PC-9 (cell line): ENCODE results near the gene BRPF3. TPM values are rescaled to one million over a fixed set of nuclear protein-coding genes. Genes with fewer than 3 reads are reported as not detected.
"Not testable (repeated sequence)": the region's sequence is repeated elsewhere in the genome, so short reads cannot be mapped to it uniquely, and the experiment has no call there.

ENCODE experiments used
- BruUV-seq: library from RNA; stranded (reverse); fragments of 400-500 nt; replicated peaks from 2 replicates; lab custom pipeline; 2021; lab: Mats Ljungman, UMichigan
- CTCF ChIA-PET: fragments of 300-600 bp; sonication (Branson Sonifier 250); formaldehyde crosslinking; loops from one replicate; lab custom pipeline; 2022; ENCODE audit warnings: antibody characterized with exemption; lab: Charles Lee
- POLR2A ChIA-PET: fragments of 300-600 bp; sonication (Branson Sonifier 250); formaldehyde crosslinking; loops from one replicate; lab custom pipeline; 2022; ENCODE audit warnings: antibody characterized with exemption; ENCODE audit not compliant: unreplicated experiment; lab: Charles Lee
- DNase-seq, 2 experiments: peaks; one replicate each; pipeline versions ENCODE4 v3.0.0 to v3.0.0-alpha.2; 2015 to 2022; ENCODE audit warnings: mixed read lengths in 1 of 2
- H2AFZ ChIP-seq: fragments of 200-600 bp; sonication (generic); 2 replicates; pipeline ENCODE4 v1.8.1; 2017; ENCODE audit warnings: antibody characterized with exemption
- H3F3A ChIP-seq: fragments of 200-600 bp; sonication (generic); 2 replicates; pipeline ENCODE4 v1.8.1; 2017; ENCODE audit warnings: antibody characterized with exemption, mild to moderate bottlenecking, low read depth; ENCODE audit not compliant: insufficient read depth
- H3K27ac ChIP-seq: fragments of 200-600 bp; sonication (generic); 2 replicates; pipeline ENCODE4 v1.6.1; 2016; ENCODE audit warnings: mixed run types
- H3K27me3 ChIP-seq: fragments of 200-600 bp; sonication (generic); 2 replicates; pipeline ENCODE4 v1.6.1; 2016; ENCODE audit warnings: low read depth, mixed run types; ENCODE audit not compliant: insufficient read depth
- H3K36me3 ChIP-seq: fragments of 200-600 bp; sonication (generic); 2 replicates; pipeline ENCODE4 v1.6.1; 2016; ENCODE audit warnings: low read depth, mixed run types
- H3K4me1 ChIP-seq: fragments of 200-600 bp; sonication (generic); replicated peaks from 2 replicates; pipeline ENCODE4 v1.6.1; 2016; ENCODE audit warnings: mixed run types; ENCODE audit not compliant: insufficient read depth
- H3K4me2 ChIP-seq: fragments of 200-600 bp; sonication (generic); 2 replicates; pipeline ENCODE4 v1.6.1; 2017; ENCODE audit warnings: mixed run types
- H3K4me3 ChIP-seq: fragments of 200-600 bp; sonication (generic); 2 replicates; pipeline ENCODE4 v1.6.1; 2016; ENCODE audit warnings: mixed run types
- H3K79me2 ChIP-seq: fragments of 200-600 bp; sonication (generic); 2 replicates; pipeline ENCODE4 v1.6.1; 2017; ENCODE audit warnings: low read depth, mixed run types
- H3K9me2 ChIP-seq: fragments of 200-600 bp; sonication (generic); 2 replicates; pipeline ENCODE4 v1.8.1; 2017; ENCODE audit warnings: mild to moderate bottlenecking; ENCODE audit not compliant: insufficient read depth
- H3K9me3 ChIP-seq: fragments of 200-600 bp; sonication (generic); 2 replicates; pipeline ENCODE4 v1.8.1; 2016; ENCODE audit warnings: low read depth; ENCODE audit not compliant: insufficient read depth
- H4K20me1 ChIP-seq: fragments of 200-600 bp; sonication (generic); 2 replicates; pipeline ENCODE4 v1.8.1; 2017; ENCODE audit not compliant: insufficient read depth
- CTCF ChIP-seq: fragments of 200-600 bp; sonication (generic); conservative IDR thresholded peaks from 2 replicates; pipeline ENCODE4 v1.6.1; 2017; ENCODE audit warnings: mixed run types, antibody characterized with exemption, mild to moderate bottlenecking, moderate library complexity
- EZH2 ChIP-seq: fragments of 200-600 bp; sonication (generic); IDR thresholded peaks from 2 replicates; pipeline ENCODE4 v1.8.0; 2017; ENCODE audit warnings: antibody characterized with exemption, low read depth
- intact Hi-C: fragments of 100-400 bp; cut with micrococcal nuclease; formaldehyde crosslinking; loops from one replicate; pipeline ENCODE4 v1.10.0; 2022; ENCODE audit not compliant: unreplicated experiment
- total RNA-seq: library from RNA; stranded (reverse); gene quantifications from 2 replicates; pipeline ENCODE4 v1.2.3, GENCODE V29; 2021

Gene BRPF3
- total RNA-seq, 1 experiment from 2014 or later = 32.3 TPM

- TF ChIP-seq EZH2 (no peak), CTCF (no peak)
- Histone ChIP-seq H3K79me2 (no peaks in the 10 kb centered on the region), H3K4me2 (no peak overlapping the region), H2AFZ (no peak overlapping the region), H4K20me1 (no peaks in the 10 kb centered on the region), H3K36me3 (peaks cover 24% of the 10 kb centered on the region), H3K9me2 (no peaks in the 10 kb centered on the region), H3F3A (no peaks in the 10 kb centered on the region), H3K4me3 (no peak overlapping the region), H3K9me3 (no peaks in the 10 kb centered on the region), H3K4me1 (no peaks in the 10 kb centered on the region), H3K27ac (no peak overlapping the region), H3K27me3 (no peaks in the 10 kb centered on the region)
- DNase-seq = no peak
- POLR2A ChIA-PET = no interaction called here
- intact Hi-C loops = no loop called here
- CTCF ChIA-PET = no interaction called here
- BruUV-seq = no TSS peak
Measured at GRCh38 chr6:36217188-36217587, 20.6 kb downstream of the BRPF3 start.

- no TSS peak for BruUV-seq
- H4K20me1 ChIP-seq = no peaks in the 10 kb centered on the region
- TF ChIP-seq EZH2 = no peak
- TF ChIP-seq CTCF = no peak
- no peaks in the 10 kb centered on the region for H3K9me3 ChIP-seq
- H3F3A ChIP-seq = no peaks in the 10 kb centered on the region
- H3K4me1 ChIP-seq = peaks cover 5% of the 10 kb centered on the region
- peaks cover 28% of the 10 kb centered on the region for H3K36me3 ChIP-seq
- no peaks in the 10 kb centered on the region for H3K27me3 ChIP-seq
- POLR2A ChIA-PET = no interaction called here
- intact Hi-C loops = no loop called here
- DNase-seq = no peak
- H3K4me2 ChIP-seq = no peak overlapping the region
- H2AFZ ChIP-seq = no peak overlapping the region
- no peak overlapping the region for H3K27ac ChIP-seq
- no peaks in the 10 kb centered on the region for H3K9me2 ChIP-seq
- CTCF ChIA-PET = no interaction called here
- H3K79me2 ChIP-seq = no peaks in the 10 kb centered on the region
- H3K4me3 ChIP-seq = no peak overlapping the region
Measured at GRCh38 chr6:36217946-36218345, 21.4 kb downstream of the BRPF3 start.

GRCh38 chr6:36218516-36218915 is 22.0 kb downstream of the BRPF3 start:
- BruUV-seq, H3K79me2 ChIP-seq, H4K20me1 ChIP-seq, H3K27me3 ChIP-seq, H3K4me2 ChIP-seq, DNase-seq, H3K9me3 ChIP-seq, POLR2A ChIA-PET, H3K9me2 ChIP-seq, H3F3A ChIP-seq, CTCF ChIA-PET, H3K27ac ChIP-seq, H2AFZ ChIP-seq, intact Hi-C loops, H3K4me3 ChIP-seq: not testable (repeated sequence)
- H3K36me3 ChIP-seq = peaks cover 31% of the 10 kb centered on the region
- H3K4me1 ChIP-seq = peaks cover 11% of the 10 kb centered on the region

DNA sequence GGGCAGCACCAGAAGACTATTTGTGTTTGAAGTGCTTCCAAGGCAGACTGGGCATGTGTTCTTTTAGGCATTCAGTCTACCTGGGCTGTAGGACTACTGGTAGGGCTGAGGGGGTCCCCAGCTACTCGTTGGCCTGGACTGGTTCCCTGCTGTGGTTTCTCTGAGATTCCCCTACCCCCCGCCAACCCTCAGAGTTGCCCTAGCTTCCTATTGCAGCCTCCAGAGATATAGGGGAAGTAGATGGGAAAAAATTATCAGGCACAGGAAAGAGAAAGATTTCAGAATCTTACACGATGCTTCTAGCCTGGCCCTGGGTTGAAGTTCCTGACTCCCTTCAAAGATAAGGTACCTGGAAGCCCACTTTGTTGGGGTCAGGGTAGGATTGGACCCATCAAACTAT is 22.5 kb downstream of the BRPF3 start:
- no TSS peak for BruUV-seq
- Histone ChIP-seq H3K79me2 (0 out of 2 replicates have a peak, but pooled peaks cover 7% of the 10 kb centered on the region), H3K4me2 (no peak overlapping the region), H3F3A (peaks cover 8% of the 10 kb centered on the region; the same call in 1 of the 2 replicates), H3K27me3 (no peaks in the 10 kb centered on the region), H3K4me3 (no peak overlapping the region), H4K20me1 (peaks cover 3% of the 10 kb centered on the region; the same call in 1 of the 2 replicates), H3K9me2 (no peaks in the 10 kb centered on the region), H3K4me1 (peaks cover 16% of the 10 kb centered on the region), H2AFZ (no peak overlapping the region), H3K27ac (no peak overlapping the region), H3K36me3 (peaks cover 34% of the 10 kb centered on the region), H3K9me3 (0 out of 2 replicates have a peak, but pooled peaks cover 4% of the 10 kb centered on the region)
- intact Hi-C loops = no loop called here
- no peak for TF ChIP-seq EZH2
- no peak for TF ChIP-seq CTCF
- ChIA-PET CTCF (no interaction called here), POLR2A (no interaction called here)
- no peak for DNase-seq
